LHCN-M2 (cell line): ENCODE measurements around the gene ABI1. TPM values are rescaled to one million over a fixed set of nuclear protein-coding genes. Genes with fewer than 3 reads are reported as not detected.

Source experiments
- DNase-seq: peaks from one replicate; pipeline ENCODE4 v3.0.0-alpha.2; 2012; ENCODE audit warnings: low read depth
- total RNA-seq: library from RNA; depleted of rRNA; stranded (reverse); fragments of >200 nt; gene quantifications from 2 replicates; pipeline ENCODE4 v1.2.3, GENCODE V29; 2014

Gene ABI1
- total RNA-seq, 1 experiment from 2014 or later = 42.8 TPM

DNA sequence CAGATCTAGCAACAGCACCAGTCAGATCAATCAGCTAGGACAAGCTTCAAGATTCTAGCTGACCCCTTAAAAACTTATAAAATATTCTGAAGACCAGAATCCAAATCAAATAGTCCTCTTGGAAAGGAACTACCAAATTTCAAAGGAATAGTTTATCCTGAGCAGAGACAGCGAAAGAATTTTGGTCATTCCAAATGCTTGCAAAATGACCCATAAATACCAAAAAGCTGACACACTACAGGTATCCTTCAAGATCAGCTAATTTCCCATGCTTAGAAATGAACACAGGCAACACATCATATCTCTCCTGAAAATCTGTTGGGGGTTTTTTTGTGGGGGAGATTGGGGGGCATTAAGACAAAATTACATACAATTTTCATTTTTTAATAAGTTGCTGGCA, 84.5 kb downstream of the ABI1 start:
- DNase-seq = no peak

DNA sequence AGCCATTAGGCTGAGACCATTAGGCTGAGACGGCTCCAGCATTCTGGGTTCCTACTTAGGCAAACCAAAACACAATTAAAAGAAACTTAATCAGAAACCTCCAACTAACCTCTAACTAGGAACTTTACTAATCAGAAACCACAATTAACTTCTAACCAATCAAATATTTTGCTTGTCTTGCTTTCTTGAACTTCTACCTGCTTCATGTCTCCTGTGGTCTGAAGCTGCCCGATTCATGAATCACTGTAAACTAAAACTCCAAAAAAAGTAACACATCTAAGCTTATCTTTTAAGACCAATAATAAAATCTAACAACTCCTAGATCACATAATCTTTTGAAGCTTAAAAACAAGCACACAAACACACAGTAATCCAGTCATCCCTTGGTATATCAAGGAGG, 87.1 kb downstream of the ABI1 start:
- no peak for DNase-seq

DNA sequence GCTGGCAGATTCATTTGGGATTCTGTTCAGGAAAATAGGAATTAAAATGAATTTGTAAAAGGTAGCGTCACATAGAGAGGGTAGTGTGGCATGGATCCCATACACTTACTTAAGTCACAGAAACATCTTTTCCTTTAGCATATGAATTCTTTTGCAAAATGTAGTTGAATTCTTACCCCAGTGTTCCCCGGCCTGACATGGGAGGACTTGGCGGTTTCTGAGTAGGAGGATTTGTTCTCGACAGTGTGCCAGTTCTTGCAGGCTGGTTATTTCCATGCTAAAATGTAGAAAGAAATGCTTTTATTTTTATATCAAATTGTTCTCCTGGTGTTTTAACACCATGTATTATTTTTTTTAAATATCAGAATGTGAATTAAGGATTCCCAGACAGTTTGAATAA, 90.7 kb downstream of the ABI1 start:
- no peak for DNase-seq

DNA sequence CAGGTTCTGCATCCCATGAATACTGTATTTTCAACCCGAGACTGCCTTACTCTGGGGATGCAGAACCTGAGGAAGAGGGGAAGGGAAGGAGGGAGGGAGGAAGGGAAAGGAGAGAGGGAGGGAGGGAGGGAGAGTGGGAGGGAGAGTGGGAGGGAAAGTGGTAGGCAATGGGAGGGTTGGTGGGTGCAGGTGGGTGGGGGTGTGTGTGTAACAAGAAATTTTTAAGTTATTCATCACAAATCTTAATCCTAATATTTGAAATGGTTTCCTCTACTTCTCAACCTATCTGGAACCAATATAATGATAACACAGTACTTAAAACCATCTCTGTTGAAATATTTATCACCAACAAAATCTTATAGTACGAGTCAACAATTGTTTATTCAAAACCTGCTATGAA, 95.2 kb downstream of the ABI1 start:
- DNase-seq = no peak

DNA sequence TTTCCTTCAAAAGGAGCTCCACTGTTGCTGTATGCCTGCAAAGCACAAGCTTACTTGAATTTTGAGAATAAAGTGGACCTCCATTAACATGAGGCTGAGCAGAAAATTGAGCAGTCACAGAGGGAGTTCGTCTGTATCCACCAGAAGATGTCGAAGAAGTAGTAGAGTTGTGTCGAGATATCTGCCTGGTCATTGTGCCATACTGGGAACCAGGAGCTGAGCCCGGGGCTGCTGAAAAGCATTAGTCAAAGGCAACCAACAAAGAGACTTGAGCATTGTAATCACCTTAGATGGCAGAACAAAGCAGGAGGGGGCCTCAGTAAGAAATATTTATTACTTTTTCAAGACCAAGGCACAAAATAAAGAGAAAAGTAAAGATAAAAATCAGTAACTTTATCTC, 101.8 kb downstream of the ABI1 start:
- no peak for DNase-seq

DNA sequence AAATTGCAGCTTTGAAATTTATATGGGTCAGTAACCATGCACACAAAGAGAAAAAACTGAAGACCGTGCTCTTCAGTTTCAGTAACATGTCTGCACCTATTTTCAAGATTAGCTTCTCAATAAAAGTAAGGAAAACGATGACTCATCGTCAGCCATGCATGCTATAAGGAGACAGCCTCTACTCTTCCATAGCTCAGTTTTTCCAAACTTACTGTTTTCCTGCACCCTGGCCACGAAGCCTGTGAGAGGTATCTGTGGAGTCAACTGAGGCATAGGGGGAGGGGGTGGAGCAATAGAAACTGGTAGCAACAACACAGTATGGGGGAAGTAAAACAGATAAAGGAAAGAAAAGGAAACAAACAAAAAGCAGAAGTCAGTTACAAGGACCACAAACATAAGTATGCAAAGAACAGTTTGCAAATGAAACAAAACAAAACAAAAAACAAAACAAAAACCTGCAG, 105.3 kb downstream of the ABI1 start:
- DNase-seq = peak; percentile 31

DNA sequence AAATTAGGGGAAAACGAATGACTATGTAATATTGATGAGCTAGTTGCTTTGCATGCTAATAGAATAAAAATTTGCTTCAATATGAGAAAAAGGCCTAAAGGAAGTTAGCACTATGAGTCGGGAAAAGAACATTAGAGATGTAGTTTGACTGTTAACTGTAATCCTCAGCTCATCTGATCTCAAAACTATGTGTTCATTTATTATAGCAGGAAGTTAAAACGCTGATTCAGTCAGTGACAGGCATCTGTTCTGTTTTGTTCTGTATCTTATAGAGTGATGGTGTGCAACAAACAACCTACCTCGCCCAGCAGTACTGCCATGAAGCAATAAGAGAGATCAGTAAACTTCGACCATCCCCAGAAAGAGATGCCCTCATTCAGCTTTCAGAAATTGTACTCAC, 114.7 kb downstream of the ABI1 start:
- DNase-seq = no peak

DNA sequence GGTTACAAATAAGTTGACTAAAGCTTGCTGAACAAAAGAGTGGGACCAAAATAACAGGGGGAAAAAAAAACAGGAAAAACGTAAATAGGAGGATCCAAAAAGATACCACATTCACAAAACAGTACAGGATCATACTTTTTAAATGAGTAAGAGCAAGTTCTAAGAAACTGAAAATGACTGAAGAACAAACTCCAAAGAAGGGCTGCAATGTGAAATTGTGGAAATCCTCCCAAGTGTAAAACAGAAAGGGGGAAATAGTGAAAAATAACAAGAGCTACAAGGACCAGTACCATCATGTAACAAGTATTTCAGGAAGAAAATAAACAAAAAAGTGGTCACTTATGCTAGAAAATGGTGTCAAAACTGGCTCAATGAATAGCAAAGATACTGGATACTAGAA, 116.9 kb downstream of the ABI1 start:
- DNase-seq = no peak

DNA sequence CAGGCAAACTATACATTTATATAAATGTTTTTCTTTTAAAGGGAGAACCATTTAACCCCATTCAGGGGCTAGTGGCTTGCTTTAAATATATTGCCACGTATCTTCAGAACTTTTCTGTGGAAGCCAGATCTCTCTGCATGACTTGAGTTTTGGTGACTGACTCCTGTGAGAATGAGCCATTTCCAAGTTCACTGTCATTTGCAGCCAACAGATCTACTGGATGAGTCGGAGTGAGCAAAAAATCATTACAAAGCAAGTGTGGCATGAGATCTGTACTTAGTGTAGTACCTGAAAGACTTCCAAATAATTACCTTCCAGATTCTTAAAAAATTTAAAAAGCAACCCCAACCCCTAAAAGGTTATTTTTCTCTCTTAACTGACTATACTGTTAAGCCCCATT, 117.7 kb downstream of the ABI1 start:
- DNase-seq = no peak

DNA sequence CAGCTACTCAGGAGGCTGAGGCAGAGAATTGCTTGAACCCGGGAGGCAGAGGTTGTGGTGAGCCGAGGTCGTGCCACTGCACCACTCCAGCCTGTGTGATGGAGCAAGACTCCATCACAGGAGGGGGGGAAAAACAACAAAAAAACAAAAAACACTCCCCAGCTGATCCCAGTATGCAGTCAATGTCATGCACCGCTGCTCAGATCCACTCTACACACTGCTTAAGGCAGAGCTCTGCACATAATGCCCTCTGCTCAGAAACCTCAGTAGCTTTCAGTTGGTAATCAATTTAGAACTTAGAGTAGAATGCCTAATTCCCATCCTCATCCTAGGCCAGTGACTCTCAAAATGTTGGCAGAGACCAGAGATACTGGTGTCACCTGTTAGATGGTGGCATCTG, 119.4 kb downstream of the ABI1 start:
- DNase-seq = no peak

DNA sequence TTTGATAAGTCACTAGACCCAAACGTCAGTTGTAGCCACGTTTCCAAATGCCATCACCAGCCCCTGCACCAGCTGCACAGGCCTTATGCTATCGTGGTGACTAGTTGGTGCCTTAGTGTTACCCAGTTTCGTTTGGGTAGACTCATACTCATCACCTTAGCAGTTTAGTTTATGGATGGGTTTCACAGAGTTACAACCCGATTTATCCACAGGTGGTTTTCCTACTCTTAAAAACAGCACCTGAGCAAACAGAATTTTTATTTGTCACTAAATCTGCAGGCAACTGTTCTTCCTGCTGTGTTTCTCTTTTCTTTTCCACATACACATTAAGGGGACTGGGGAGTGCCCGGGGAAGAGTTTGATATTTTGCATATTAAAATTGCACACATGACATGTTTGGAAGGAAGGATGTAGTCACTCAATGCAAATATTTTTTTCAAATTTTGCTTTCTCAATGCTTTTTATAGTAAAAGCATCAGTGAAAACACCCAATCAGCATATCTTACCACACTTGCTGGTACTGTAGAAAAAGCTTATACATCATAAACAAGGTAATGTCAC, 121.6 kb downstream of the ABI1 start:
- no peak for DNase-seq

DNA sequence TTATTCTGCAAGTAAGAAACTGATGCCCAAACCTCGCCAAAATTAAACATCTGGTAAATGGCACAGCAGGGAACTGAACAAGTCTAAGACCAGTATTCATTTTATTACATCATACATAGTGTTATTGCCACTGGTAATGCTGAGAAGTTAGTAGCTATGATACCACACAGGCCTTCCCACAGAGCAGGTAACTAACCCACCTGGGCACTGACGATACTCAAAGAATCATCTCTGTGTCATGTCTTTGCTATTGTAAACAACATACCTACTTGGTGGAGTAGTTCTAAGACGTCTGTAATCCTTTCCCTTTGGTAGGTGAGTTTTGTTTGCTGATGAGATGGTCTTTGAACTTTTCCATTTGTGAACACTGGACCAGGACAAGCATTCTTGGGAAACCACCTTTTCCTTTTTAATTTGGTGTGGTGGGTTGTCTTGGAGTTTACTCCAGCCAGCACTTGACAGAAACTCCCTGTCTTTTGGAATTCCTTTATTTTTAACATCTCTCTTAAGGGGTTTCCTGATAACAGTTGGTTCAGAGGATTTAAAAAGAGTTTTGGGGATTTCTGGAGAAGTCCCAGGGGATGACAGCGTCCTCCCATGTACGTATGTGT, 122.4 kb downstream of the ABI1 start:
- DNase-seq = no peak

DNA sequence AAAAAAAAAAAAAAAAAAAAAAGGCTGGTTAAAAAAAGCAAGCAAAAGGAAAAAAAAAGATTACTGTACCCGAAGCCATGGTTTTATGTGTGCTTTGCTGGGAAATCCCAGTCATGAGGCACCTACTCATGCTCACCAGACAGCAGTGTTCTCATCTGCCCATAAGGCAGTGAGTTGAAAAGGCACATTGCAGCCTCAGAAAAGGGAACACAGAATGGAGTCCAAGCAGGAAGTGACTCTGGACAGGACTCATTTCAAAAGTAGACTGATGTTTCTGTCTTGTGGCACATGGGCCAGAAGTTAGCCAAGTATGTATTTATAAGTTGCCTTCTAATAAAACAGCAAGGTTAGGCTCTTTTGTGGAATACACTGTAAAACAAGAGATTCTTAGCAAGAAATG, 123.0 kb downstream of the ABI1 start:
- DNase-seq = no peak

DNA sequence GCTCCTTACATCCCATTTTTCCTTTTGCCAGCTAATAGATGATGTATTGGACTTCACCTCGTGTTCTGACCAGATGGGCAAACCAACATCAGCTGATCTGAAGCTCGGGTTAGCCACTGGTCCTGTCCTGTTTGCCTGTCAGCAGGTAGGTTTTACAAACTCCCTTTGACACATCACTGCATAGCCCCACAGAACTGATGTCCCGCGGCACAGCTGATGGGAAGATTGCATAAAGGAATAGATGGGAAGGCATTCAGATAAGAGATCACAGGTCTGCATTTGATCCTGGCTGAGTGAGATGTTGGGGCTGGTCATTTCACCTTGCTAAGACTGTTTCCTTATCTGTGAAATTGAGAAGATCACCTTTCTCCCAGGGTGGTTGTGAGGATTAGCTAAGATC, 125.3 kb downstream of the ABI1 start:
- DNase-seq = no peak

DNA sequence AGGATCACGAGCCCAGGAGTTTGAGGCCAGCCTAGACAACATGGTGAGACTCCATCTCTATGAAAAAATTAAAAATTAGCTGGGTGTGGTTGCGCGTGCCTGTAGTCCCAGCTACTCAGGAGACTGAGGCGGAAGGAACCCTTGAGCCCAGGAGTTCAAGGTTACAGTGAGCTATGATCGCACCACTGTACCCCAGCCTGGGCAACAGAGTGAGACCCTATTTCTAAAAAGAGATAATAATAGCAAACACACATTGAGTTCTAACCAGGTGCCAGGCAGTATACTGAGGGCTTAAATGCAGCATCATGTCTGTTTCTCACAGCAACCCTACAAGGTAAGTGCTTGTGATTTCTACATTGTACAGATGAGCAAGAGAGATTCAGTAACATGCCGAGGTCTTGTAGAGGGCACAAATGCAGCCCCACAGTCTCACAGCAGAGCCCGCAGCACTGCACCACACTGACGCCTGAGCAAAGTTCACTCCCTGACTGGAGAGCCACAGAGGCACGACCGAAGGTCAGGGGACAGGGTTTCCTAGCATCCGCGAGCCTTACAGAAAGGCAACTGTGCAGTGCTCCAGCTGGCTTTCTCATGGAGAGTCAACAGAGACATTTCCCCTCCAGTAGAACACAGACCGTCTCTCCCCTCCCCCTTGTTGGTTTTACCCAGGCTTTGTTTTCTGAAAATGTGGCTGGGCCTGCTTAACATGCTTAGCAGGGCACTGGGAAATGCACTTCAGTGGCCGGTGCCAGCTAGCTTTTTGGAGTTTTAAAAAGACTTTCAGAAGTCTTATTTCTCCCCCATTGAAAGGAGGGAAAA, 126.8 kb downstream of the ABI1 start:
- no peak for DNase-seq

DNA sequence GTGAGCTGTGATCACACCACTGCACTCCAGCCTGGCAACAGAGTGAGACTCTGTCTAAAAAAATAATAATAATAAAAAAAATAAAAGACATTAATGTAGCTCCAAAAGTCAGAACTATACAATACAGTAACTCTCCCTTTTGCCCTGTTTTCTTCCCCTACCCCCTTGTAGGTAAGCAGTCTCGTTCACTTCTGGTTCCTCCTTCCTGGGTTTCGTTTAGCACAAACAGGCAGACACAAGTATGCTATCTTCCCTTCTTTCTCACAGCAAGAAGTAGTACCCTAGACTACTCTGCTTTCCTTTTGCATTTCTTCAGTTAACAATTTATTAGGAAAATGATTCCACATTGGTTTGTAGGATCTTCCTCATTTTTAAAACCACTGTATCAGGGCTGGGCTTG, 130.2 kb downstream of the ABI1 start:
- no peak for DNase-seq

DNA sequence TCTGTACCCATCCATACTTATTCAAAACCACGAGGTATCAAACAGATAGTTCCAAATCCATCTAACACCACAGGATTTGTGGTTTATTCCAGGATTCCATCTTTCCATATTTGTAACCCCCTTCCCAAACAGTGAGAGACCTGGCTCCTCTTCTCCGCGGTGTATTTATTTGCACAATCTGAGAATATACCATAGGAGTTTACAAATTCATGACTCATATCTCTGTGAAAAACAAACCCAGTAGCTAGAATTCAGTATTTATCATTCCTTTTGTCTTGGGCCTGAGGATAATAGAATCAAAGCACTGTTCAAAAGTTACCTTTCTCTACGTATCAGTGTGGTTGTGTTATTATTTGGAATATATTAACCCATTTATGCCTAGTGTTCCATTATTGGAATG, 131.4 kb downstream of the ABI1 start:
- no peak for DNase-seq

DNA sequence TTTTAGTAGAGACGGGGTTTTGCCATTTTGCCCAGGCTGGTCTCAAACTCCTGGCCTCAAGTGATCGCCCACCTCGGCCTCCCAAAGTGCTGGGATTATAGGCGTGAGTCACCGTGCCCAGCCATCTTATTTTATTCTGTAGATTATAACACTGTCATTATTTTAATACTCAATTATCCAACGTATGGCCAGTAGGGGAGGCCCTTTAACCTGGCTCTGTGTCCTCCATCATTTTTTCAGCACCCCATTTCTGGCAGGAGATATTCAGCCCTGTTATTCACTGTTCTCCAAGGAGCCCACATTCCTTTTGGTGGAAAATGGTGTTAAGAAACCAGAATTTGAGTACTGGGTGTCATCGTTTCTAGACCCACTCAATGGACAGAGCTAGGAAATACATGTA, 131.8 kb downstream of the ABI1 start:
- DNase-seq = no peak

DNA sequence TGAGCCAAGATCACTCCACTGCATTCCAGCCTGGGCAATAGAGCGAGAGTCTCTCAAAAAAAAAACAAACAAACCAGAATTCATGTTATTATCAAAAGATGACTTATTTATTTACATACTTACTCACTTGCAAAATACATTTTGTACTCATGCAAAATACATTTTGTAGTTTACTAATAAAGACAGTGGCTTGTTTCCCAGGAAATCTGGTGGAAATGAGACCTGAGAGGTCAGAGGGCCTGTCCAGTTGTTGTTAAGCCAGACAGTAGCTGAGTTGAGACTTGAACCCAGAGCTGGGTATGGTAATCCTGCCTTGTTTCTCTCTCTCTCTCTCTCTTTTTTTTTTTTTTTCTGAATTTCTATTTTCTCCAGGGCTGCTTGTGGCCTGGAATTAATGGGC, 133.8 kb downstream of the ABI1 start:
- no peak for DNase-seq

DNA sequence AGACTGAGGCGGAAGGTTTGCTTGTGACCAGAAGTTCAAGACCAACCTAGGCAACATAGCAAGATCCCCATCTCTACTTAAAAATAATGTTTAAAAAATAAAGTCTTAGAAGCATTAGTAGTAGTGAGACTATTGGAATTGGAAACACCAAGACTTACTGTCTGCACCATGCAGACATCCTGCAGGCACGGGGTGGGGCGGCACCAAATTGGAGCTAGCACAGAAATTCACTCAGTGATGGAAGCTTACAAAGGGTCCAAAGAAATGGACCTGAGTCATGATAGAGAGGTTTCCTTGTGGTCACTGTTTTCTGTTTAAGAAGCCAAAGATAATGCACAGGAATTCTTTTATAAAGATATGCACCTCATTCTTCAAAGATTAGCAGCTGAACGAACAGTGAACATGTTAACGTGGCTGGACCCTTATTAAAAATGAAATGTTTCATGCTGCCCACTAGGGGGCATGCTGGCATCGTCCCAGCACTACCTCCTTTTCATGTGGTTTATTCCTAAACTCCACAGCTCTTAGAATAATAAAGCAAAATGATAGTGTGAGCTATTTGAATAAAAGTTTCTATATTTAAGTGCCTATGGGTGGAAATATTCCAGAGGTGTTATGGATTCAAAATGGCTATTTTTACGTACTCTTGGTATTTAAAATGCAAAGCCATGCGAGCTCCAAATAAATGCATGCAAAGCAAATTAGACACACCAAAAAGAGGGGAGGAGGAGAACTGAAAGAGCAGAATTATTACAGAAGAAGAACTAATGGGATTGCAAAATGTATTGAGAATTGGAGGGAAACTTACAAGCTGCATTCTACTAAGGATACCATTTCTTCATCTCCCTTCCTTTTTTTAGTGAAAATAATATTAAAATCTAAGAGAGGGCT, 134.7 kb downstream of the ABI1 start:
- DNase-seq = peak; percentile 51

DNA sequence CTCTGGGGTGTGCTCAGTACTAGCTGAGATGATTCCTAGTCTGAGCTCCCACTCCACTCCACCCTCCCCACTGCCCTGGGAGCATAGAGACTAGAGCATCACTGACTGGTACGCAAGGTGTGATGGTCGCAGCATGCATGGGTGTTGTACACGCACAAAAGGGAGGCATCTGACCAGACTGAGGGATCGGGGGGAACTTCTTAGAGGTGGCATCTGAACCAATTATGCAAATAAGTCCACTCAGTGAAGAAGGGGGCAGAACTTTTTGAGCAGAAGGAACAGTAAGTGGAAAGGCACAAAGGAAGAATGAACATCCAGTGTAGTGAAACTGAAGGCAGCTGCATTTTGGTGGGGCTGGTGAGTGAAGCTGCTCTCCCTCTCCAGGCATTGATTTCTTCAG, 137.7 kb downstream of the ABI1 start:
- no peak for DNase-seq

DNA sequence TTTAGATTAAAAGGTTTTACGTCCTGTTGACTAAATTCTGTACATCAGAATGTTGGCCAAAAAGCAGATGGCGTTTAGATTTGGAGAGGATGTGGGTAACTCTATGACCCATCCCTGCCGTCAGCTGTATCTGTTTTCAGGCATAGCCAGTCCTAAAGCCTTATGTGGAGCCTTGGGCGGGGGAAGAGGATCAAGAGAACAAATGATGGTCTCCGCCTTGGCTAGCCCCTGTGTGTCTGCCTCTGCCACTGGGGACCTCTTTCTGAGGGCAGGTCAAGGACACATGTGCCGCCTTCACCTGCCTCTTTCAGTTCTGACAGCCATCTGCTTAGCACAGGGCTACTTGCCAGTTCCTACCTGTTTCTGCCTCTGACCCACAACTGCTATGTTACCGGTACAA, 139.2 kb downstream of the ABI1 start:
- no peak for DNase-seq
